NCI-H1694 treated with DMSO at 0.1 percent for 48 hours (cell line): Measurements from ENCODE around the gene LIPC.

Source experiments
- DNase-seq: peaks from one replicate; lab custom pipeline; 2025; lab: John Stamatoyannopoulos, UW

LIPC gene

DNA sequence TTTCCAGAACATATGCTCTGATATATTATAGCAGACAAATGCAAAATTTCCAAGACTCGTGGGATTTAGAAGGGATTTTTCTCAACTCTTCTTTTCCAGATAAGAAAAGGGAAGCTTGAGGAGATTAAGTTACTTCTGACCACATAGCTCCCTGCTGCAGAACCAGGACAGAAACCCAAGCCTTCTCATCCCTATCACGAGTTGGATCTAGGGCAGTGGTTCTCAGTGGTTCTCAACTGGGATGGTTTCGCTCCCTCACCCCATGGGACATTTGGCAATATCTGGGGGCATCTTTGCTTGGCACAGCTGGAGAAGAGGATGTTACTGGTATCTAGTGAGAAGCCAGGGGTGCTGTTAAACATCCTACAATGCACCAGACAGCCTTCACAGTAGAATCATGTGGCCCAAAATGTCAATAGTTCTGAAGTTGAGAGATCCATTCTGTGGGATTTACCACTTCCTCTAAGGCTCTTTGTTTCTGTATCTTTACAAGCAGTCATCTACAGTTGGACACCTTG is 64.2 kb downstream of the LIPC start:
- DNase-seq: no peak

- DNase-seq: no peak
Measured at GRCh38 chr15:58497046-58497785, 65.4 kb downstream of the LIPC start.

- DNase-seq: no peak
Measured at GRCh38 chr15:58498821-58499580, 67.2 kb downstream of the LIPC start.

DNA sequence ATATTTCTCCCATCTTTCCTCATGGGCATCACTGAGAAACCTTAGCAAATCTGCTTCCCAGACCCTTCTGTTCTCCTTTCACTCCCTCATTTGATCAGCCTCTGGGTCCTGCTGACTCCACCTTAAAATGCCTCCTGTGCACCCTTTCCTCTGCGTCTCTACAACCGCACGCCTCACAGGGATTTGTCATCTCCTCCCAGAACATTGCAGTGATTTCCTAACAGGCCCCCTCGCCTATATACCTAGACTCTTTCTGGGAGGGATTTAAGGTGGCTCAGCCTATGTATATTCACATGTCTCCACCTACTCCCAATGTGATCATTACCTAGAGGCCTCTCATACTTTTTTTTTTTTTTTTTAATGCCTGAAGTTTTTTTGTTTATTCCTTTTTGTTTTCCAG is 69.2 kb downstream of the LIPC start:
- no peak for DNase-seq

GRCh38 chr15:58501636-58502188 is 69.9 kb downstream of the LIPC start:
- no peak for DNase-seq

GRCh38 chr15:58503139-58504027 is 71.6 kb downstream of the LIPC start:
- no peak for DNase-seq

- DNase-seq: no peak
Measured at GRCh38 chr15:58504674-58505234, 73.0 kb downstream of the LIPC start.

- DNase-seq: no peak
Measured at GRCh38 chr15:58505581-58505980, 73.8 kb downstream of the LIPC start.

DNA sequence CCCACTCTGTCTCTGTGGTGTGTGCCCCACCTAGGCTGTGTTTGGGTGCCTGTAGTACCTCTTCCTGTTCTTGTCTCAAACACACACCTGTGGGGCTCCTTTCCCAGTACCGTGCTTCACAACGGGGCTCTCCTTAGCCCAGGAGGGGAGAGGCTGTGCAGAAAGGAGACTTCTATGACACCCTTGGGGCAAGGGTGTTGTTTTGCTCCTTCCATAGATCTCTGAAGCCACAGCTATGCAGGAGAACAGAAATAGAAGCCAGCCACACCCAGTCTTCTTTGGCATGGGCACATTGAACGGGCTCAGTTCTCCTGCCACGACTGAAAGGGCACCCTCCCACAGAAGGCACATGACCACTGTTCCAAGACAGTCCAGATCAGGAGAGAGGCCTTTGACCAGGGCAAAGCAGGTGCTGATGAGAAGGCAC is 74.3 kb downstream of the LIPC start:
- DNase-seq: no peak

DNA sequence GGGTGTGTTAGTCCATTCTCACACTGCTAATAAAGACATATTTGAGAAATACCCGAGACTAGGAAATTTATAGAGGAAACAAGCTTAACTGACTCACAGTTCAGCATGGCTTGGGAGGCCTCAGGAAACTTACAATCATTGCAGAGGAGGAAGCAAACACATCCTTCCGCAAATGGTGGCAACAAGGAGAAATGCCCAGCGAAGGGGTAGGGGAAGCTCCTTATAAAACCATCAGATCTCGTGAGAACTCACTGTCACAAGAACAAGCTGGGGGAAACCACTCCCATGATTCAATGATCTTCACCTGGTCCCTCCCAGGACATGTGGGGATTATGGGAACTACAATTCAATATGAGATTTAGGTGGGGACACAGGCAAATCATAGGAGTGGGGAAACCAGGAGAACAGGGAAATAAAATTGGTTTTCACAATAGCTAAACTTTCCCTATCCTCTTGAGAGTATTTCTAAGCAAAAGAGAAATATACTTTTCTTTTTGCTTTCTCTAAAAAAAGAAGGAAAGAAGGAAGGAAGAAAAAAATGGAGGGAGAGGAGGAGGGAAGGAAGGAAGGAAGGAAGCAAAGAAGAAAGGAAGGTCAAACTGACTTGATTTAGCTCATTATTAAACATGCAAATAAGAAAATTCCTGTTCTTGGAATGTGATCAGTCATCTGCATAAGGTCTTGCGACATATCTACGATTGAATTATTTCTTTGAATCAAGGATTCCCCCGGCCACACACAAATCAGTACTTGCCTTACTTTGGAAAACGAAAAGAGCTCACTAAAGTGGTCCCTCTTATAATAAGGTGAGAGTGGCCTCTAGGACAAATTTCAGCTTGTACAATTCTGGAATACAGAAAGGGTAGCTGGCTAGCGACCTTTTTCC is 75.2 kb downstream of the LIPC start:
- DNase-seq: no peak

DNA sequence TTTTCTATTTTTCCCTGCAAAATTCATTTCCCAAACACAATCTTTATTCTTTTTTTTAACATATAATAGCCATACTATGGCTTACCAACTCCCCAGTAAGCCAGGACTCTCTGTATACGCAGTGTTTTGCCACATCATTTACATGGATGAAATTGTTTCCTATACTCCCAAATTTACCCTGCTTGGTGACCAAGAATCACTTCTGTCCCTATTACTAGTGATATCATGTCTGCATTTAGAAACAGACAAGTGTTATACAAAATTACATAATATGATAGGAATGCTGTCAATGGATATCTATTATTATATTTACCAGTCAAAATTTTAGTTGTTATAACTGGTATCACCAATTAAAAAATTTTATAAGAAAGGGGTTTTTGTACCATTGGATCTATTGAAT is 77.8 kb downstream of the LIPC start:
- no peak for DNase-seq

DNA sequence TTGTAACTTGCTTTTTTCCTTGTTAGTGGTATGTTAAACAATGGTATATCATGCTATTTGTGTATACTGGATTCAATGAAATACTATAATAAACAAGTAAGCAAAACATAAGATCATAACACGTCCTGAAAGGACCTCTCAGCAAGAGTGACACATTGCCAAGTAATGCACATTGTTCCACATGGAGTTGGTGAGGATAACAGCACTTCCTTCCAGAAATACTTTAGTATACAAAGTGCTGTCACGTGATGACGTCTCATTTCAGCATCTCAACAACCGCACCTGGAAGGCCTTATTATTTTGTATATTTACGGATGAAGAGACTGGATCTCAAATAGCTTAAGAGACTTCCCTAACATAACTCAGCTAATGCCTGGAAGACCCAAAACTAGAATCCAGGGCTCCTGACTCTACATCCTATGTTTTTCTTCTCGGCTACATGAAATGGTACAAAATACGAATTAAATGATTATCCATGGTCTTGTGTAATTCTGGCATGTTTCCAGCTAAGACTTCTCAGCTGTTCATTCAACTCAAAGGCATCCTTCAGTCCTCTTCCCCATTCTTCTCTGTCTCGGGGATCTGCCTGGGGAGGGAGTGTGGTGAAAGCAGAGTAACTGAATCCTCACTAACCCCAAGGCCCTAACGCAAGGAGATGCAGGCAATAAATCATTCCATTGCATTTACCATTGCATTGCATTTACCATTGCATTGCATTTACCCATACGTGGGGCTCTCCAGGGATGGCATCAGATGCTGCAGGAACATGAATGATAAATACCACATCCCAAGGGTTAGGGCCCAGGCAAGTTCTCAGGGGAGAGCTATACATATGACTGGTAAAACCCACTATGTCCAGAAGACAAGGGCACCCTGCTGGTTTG is 79.2 kb downstream of the LIPC start:
- no peak for DNase-seq

- no peak for DNase-seq
Measured at GRCh38 chr15:58511599-58511987, 79.8 kb downstream of the LIPC start.

DNA sequence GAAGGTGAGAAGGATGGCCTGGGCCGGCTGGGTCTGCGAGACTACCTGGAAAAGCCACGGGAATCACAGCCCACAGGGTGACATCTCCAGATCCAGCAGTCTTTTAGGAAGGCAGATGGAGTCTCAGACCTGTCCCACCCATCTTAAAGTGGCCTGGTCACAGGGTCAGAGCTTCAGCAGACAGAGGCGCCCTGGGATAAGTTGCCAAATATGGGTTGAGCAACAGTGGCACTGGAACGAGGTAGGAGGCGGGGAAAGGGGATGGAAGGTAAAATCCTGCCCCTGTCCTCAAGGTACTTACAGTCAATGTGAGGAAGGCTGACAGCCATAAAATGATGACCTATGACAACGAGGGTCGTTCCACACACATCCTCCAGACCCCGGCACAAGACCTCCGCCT is 80.7 kb downstream of the LIPC start:
- no peak for DNase-seq

DNA sequence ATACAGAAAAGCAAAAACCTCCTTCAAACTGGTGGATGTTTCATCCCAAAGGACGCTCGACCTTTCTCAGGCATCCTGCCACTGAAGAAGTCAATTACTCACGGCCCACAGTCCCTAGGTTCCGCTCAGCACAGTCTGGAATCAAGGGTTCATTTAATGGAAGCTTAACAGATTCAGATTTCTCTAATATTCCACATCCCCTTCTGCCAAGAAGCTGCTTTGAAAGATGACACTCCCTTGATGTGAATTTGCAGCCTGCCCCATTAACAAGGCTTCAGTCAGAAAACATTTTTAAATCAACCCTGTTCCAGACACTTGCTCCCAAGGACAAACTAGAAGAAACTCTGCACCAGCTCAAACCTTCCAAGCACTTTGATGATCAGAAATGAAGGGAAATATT is 81.2 kb downstream of the LIPC start:
- no peak for DNase-seq

GRCh38 chr15:58513726-58514336 is 82.0 kb downstream of the LIPC start:
- DNase-seq: peak; percentile 17

GRCh38 chr15:58515807-58516206 is 84.0 kb downstream of the LIPC start:
- no peak for DNase-seq

- DNase-seq: no peak
Measured at GRCh38 chr15:58517252-58517681, 85.5 kb downstream of the LIPC start.
